Lower leg skin (tissue), 4 donors: ENCODE data around the gene FOSB. TPM values are rescaled to one million over a fixed set of nuclear protein-coding genes. Genes with fewer than 3 reads are reported as not detected.

ENCODE experiments used
- DNase-seq, 2 donors: peaks; one replicate each; pipeline ENCODE4 v3.0.0-alpha.2; 2019; ENCODE audit warnings: low spot score in 2 of 2
- H3K4me3 ChIP-seq: fragments of 200-600 bp; sonication (generic); 2 replicates; pipeline ENCODE4 v1.5.1; 2017; ENCODE audit warnings: mild to moderate bottlenecking, low read depth; ENCODE audit not compliant: poor library complexity, severe bottlenecking
- POLR2A ChIP-seq, 2 donors: fragments of 450-650 bp; IDR thresholded peaks; one replicate each; pipeline ENCODE4 v1.6.1; 2016 to 2017; ENCODE audit warnings: antibody characterized with exemption in 2 of 2, mild to moderate bottlenecking in 1 of 2, moderate library complexity in 1 of 2
- WGBS, 2 donors: methylation state at CpG; one replicate each; pipeline ENCODE4 v1.1.5; 2018; 5-methylcytosine and 5-hydroxymethylcytosine counted together
- intact Hi-C: fragments of 100-400 bp; cut with DNase I; formaldehyde crosslinking; loops from one replicate; pipeline ENCODE4 v1.15.0; 2023; ENCODE audit warnings: low total_unique reads
- total RNA-seq, 4 donors: library from RNA; depleted of rRNA; stranded (reverse); fragments of >200 nt; gene quantifications; one replicate each; pipeline ENCODE4 v1.1.0, GENCODE V29; 2016
- TF ChIP-seq, protein P1 (sequence below), 3 donors: fragments of 450-650 bp; IDR thresholded peaks; one replicate each; pipeline ENCODE4 v1.5.1; 2016; ENCODE audit warnings: antibody characterized with exemption in 3 of 3, mild to moderate bottlenecking in 3 of 3, moderate library complexity in 2 of 3

Gene FOSB
- total RNA-seq, 4 donors from 2014 or later, result 5.9 to 18.2 (median 11.2) TPM

DNA sequence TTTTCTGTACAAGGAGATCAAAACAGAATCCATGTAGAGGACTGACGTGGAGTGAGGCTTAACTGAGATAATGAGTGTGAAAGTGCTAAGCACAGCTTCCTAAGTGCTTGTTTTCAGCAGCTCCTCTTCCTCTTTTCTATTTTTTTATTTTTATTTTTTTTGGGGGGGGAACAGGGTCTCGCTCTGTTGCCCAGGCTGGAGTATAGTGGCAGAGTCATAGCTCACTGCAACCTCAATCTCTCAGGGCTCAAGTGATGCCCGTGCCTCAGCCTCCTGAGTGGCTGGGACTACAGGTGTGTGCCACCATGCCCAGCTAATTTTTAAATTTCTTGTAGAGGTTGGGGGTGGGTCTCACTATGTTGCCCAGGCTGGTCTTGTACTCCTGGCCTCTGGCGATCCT is 5.6 kb upstream of the FOSB start:
- intact Hi-C loops, result no loop called here
- WGBS, 2 donors, result 72 to 78% methylated on average over 4 of the region's 4 CpGs
- TF ChIP-seq, protein P1, sequence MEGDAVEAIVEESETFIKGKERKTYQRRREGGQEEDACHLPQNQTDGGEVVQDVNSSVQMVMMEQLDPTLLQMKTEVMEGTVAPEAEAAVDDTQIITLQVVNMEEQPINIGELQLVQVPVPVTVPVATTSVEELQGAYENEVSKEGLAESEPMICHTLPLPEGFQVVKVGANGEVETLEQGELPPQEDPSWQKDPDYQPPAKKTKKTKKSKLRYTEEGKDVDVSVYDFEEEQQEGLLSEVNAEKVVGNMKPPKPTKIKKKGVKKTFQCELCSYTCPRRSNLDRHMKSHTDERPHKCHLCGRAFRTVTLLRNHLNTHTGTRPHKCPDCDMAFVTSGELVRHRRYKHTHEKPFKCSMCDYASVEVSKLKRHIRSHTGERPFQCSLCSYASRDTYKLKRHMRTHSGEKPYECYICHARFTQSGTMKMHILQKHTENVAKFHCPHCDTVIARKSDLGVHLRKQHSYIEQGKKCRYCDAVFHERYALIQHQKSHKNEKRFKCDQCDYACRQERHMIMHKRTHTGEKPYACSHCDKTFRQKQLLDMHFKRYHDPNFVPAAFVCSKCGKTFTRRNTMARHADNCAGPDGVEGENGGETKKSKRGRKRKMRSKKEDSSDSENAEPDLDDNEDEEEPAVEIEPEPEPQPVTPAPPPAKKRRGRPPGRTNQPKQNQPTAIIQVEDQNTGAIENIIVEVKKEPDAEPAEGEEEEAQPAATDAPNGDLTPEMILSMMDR (IDR thresholded peaks at IDR 0.05), result no peak
- H3K4me3 ChIP-seq, result no peak overlapping the region
- DNase-seq, result no peak

DNA sequence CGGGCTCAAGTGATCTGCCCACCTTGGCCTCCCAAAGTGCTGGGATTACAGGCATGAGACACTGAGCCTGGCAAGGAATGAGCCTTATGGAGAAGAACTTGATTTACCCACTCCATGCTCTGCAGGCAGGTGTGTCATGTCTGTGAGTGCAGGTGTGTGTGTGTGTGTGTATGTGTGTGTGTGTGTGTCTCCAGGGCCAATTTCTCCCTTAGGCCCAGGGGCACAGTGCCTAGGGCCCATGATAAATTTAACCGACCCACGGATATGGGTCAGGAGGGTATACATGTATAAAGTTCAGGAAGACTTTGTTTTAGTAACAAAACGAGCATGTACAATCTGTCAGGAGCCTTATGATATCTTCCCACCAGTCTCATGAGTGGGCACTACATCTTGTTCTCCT is 4.6 kb upstream of the FOSB start:
- H3K4me3 ChIP-seq, result no peak overlapping the region
- no peak for TF ChIP-seq POLR2A (IDR thresholded peaks at IDR 0.05)
- TF ChIP-seq, protein P1 (IDR thresholded peaks at IDR 0.05), result no peak
- intact Hi-C loops, result no loop called here
- no peak for DNase-seq
- 76 to 85% methylated on average over 4 of the region's 4 CpGs for WGBS, 2 donors

DNA sequence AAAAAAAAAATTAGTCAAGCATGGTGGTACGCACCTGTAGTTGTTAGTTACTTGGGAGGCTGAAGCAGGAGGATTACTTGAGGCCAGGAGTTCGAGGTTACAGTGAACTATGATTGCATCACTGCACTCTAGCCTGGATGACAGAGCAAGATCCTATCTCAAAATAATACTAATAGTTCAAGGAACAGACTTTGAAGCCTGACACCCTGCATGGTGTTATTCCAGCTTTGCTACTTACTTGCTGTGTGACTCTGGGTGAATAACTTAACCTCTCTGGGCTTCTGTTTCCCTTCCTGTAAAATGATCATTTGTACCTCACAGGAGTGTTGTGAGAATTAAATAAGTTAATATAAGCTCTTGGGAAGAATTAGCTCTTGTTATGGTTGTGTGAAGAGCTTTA is 3.5 kb upstream of the FOSB start:
- intact Hi-C loops, result no loop called here
- no peak overlapping the region for H3K4me3 ChIP-seq
- TF ChIP-seq, protein P1 (IDR thresholded peaks at IDR 0.05), result no peak
- no peak for TF ChIP-seq POLR2A (IDR thresholded peaks at IDR 0.05)
- no peak for DNase-seq
- 84 to 98% methylated on average over 2 of the region's 2 CpGs for WGBS, 2 donors

DNA sequence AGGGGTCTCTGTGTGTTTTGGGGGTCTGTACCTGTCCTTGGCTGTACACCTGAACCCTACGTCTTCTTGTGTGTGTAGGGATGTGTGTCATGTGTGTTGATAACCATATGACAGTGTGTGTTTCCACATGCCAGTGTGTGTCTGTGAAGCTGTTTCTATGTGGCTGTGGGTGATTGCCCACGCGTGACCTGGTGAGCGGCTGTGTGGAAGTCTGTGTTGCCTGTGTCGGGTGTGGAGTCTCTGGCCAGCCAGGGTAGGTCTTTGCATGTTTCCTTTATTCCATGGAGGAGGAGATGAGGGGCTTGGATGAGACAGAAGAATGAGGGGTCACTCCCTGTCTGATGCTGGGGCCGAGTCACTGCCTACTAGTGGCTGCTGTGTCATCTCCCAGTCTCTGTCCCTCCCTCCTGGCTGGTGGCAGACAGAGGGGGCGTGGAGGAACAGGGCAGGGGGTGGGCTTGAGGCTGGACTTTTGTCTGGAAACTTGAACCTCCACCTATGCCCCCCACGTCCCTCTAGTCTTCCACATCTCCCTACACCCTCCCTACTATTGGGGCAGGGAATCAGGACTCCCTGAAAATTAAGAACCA is 2.8 kb upstream of the FOSB start:
- no peak for DNase-seq
- 68 to 73% methylated on average over 8 of the region's 8 CpGs for WGBS, 2 donors
- intact Hi-C loops, result no loop called here

DNA sequence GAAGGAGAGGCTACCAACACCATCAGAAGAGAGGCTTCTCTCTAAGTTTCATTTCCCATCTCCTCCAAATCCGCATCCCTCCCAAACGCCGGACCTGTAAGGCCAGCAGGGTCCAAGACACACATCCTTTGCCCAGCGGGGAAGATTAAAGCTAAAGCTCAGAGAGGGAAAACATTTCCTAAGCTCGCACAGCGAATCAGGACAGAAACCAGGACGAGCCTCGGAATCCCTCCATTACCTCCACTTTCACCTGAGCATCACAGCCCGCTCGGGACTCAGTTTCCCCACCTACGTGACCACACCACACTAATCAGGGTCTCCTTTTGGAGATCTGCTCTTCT is 711 bp upstream of the FOSB start:
- TF ChIP-seq, protein P1 (IDR thresholded peaks at IDR 0.05), result no peak
- TF ChIP-seq POLR2A (IDR thresholded peaks at IDR 0.05), result no peak
- DNase-seq, result no peak
- H3K4me3 ChIP-seq, result peak overlapping the region; percentile 30
- intact Hi-C loops, result no loop called here
- 1% methylated on average over 11 of the region's 11 CpGs for WGBS, 2 donors

More for the DNA sequence above, 2.8 kb upstream of the FOSB start:
- no peak for TF ChIP-seq POLR2A (IDR thresholded peaks at IDR 0.05)
- TF ChIP-seq, protein P1 (IDR thresholded peaks at IDR 0.05), result no peak
- no peak overlapping the region for H3K4me3 ChIP-seq

DNA sequence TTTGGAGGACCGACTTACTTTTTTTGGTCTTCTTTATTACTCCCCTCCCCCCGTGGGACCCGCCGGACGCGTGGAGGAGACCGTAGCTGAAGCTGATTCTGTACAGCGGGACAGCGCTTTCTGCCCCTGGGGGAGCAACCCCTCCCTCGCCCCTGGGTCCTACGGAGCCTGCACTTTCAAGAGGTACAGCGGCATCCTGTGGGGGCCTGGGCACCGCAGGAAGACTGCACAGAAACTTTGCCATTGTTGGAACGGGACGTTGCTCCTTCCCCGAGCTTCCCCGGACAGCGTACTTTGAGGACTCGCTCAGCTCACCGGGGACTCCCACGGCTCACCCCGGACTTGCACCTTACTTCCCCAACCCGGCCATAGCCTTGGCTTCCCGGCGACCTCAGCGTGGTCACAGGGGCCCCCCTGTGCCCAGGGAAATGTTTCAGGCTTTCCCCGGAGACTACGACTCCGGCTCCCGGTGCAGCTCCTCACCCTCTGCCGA is 409 bp downstream of the FOSB start:
- H3K4me3 ChIP-seq, result peak overlapping the region; percentile 20
- TF ChIP-seq, protein P1 (IDR thresholded peaks at IDR 0.05), result no peak
- TF ChIP-seq POLR2A (IDR thresholded peaks at IDR 0.05), result no peak
- DNase-seq, result peak in 1 of 2 donors; percentile 92
- intact Hi-C loops, result no loop called here
- WGBS, 2 donors, result 0 to 1% methylated on average over 26 to 31 of the region's 31 CpGs
